ENCODE measurements around the gene CIAO2B. TPM values are rescaled to one million over a fixed set of nuclear protein-coding genes. Genes with fewer than 3 reads are reported as not detected.

The CIAO2B gene
- total RNA-seq, 1 experiment from 2014 or later, result 59.7 TPM

- ATAC-seq, result no peak
- H3K27ac Mint-ChIP-seq, result no peak overlapping the region
- no peaks in the 10 kb centered on the region; the same call in 1 of the 2 replicates for H3K27me3 Mint-ChIP-seq (ENCODE audit: low read depth)
- ChIA-PET POLR2A (no interaction called here), CTCF (interaction anchor here (0.6 to 11.5 kb wide), 18 partner anchors 8 to 799 kb away, joined by 3 to 175 read pairs (median 8); partner anchors contain the start of genes CDH16, CIAO2B, NAE1 and PDP2)
- no peaks in the 10 kb centered on the region for H3K9me3 Mint-ChIP-seq
- no peak for DNase-seq (ENCODE audit: low spot score)
- TF ChIP-seq HMGXB4 (CRISPR knock-in tag; IDR thresholded peaks at IDR 0.05) (no peak), EMX1 (CRISPR knock-in tag; IDR thresholded peaks at IDR 0.05) (no peak), SMAD3 (CRISPR knock-in tag; IDR thresholded peaks at IDR 0.05; ENCODE audit: borderline replicate concordance) (no peak), TEAD1 (CRISPR knock-in tag; IDR thresholded peaks at IDR 0.05) (no peak), FOXK1 (CRISPR knock-in tag; IDR thresholded peaks at IDR 0.05) (no peak)
- TF ChIP-seq, protein P1, sequence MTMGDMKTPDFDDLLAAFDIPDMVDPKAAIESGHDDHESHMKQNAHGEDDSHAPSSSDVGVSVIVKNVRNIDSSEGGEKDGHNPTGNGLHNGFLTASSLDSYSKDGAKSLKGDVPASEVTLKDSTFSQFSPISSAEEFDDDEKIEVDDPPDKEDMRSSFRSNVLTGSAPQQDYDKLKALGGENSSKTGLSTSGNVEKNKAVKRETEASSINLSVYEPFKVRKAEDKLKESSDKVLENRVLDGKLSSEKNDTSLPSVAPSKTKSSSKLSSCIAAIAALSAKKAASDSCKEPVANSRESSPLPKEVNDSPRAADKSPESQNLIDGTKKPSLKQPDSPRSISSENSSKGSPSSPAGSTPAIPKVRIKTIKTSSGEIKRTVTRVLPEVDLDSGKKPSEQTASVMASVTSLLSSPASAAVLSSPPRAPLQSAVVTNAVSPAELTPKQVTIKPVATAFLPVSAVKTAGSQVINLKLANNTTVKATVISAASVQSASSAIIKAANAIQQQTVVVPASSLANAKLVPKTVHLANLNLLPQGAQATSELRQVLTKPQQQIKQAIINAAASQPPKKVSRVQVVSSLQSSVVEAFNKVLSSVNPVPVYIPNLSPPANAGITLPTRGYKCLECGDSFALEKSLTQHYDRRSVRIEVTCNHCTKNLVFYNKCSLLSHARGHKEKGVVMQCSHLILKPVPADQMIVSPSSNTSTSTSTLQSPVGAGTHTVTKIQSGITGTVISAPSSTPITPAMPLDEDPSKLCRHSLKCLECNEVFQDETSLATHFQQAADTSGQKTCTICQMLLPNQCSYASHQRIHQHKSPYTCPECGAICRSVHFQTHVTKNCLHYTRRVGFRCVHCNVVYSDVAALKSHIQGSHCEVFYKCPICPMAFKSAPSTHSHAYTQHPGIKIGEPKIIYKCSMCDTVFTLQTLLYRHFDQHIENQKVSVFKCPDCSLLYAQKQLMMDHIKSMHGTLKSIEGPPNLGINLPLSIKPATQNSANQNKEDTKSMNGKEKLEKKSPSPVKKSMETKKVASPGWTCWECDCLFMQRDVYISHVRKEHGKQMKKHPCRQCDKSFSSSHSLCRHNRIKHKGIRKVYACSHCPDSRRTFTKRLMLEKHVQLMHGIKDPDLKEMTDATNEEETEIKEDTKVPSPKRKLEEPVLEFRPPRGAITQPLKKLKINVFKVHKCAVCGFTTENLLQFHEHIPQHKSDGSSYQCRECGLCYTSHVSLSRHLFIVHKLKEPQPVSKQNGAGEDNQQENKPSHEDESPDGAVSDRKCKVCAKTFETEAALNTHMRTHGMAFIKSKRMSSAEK (CRISPR knock-in tag; IDR thresholded peaks at IDR 0.05; ENCODE audit: borderline replicate concordance), result no peak
- H3K4me3 Mint-ChIP-seq, result no peak overlapping the region
- H3K36me3 Mint-ChIP-seq, result no peaks in the 10 kb centered on the region
- peaks cover 8% of the 10 kb centered on the region for H3K4me1 Mint-ChIP-seq
Measured at GRCh38 chr16:66895999-66896398, 38.2 kb downstream of the CIAO2B start.

- H3K4me1 Mint-ChIP-seq, result peaks cover 8% of the 10 kb centered on the region
- no peaks in the 10 kb centered on the region for H3K9me3 Mint-ChIP-seq
- H3K4me3 Mint-ChIP-seq, result no peak overlapping the region
- no peak for DNase-seq (ENCODE audit: low spot score)
- no peak for ATAC-seq
- no peaks in the 10 kb centered on the region; the same call in 1 of the 2 replicates for H3K27me3 Mint-ChIP-seq (ENCODE audit: low read depth)
- ChIA-PET CTCF (interaction anchor here (0.6 to 11.5 kb wide), 24 partner anchors 8 to 799 kb away, joined by 3 to 175 read pairs (median 6); partner anchors contain the start of genes CDH16, CES3, CIAO2B and NAE1), POLR2A (interaction anchor here (0.5 to 0.9 kb wide), 2 partner anchors 15 to 364 kb away, joined by 3 read pairs; partner anchors contain the start of gene PDP2)
- H3K27ac Mint-ChIP-seq, result no peak overlapping the region
- no peak for TF ChIP-seq HMGA2 (CRISPR knock-in tag; IDR thresholded peaks at IDR 0.05)
- no peak for TF ChIP-seq RELA (CRISPR knock-in tag; IDR thresholded peaks at IDR 0.05; ENCODE audit: borderline replicate concordance)
- TF ChIP-seq NFE2L1 (CRISPR knock-in tag; IDR thresholded peaks at IDR 0.05), result no peak
- TF ChIP-seq, protein P2, sequence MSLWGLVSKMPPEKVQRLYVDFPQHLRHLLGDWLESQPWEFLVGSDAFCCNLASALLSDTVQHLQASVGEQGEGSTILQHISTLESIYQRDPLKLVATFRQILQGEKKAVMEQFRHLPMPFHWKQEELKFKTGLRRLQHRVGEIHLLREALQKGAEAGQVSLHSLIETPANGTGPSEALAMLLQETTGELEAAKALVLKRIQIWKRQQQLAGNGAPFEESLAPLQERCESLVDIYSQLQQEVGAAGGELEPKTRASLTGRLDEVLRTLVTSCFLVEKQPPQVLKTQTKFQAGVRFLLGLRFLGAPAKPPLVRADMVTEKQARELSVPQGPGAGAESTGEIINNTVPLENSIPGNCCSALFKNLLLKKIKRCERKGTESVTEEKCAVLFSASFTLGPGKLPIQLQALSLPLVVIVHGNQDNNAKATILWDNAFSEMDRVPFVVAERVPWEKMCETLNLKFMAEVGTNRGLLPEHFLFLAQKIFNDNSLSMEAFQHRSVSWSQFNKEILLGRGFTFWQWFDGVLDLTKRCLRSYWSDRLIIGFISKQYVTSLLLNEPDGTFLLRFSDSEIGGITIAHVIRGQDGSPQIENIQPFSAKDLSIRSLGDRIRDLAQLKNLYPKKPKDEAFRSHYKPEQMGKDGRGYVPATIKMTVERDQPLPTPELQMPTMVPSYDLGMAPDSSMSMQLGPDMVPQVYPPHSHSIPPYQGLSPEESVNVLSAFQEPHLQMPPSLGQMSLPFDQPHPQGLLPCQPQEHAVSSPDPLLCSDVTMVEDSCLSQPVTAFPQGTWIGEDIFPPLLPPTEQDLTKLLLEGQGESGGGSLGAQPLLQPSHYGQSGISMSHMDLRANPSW (CRISPR knock-in tag; conservative IDR thresholded peaks at IDR 0.05; ENCODE audit: low read depth), result no peak
- TF ChIP-seq TEAD4 (CRISPR knock-in tag; IDR thresholded peaks at IDR 0.05), result no peak
- TF ChIP-seq, protein P3, sequence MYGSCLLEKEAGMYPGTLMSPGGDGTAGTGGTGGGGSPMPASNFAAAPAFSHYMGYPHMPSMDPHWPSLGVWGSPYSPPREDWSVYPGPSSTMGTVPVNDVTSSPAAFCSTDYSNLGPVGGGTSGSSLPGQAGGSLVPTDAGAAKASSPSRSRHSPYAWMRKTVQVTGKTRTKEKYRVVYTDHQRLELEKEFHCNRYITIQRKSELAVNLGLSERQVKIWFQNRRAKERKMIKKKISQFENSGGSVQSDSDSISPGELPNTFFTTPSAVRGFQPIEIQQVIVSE (CRISPR knock-in tag; IDR thresholded peaks at IDR 0.05; ENCODE audit: borderline replicate concordance), result no peak
- TF ChIP-seq FOXK1 (CRISPR knock-in tag; IDR thresholded peaks at IDR 0.05), result no peak
- TF ChIP-seq, protein P4, sequence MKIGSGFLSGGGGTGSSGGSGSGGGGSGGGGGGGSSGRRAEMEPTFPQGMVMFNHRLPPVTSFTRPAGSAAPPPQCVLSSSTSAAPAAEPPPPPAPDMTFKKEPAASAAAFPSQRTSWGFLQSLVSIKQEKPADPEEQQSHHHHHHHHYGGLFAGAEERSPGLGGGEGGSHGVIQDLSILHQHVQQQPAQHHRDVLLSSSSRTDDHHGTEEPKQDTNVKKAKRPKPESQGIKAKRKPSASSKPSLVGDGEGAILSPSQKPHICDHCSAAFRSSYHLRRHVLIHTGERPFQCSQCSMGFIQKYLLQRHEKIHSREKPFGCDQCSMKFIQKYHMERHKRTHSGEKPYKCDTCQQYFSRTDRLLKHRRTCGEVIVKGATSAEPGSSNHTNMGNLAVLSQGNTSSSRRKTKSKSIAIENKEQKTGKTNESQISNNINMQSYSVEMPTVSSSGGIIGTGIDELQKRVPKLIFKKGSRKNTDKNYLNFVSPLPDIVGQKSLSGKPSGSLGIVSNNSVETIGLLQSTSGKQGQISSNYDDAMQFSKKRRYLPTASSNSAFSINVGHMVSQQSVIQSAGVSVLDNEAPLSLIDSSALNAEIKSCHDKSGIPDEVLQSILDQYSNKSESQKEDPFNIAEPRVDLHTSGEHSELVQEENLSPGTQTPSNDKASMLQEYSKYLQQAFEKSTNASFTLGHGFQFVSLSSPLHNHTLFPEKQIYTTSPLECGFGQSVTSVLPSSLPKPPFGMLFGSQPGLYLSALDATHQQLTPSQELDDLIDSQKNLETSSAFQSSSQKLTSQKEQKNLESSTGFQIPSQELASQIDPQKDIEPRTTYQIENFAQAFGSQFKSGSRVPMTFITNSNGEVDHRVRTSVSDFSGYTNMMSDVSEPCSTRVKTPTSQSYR (CRISPR knock-in tag; IDR thresholded peaks at IDR 0.05), result no peak
- no peak for TF ChIP-seq FOXJ3 (CRISPR knock-in tag; IDR thresholded peaks at IDR 0.05; ENCODE audit: borderline replicate concordance)
- no peak for TF ChIP-seq KAT7 (CRISPR knock-in tag; IDR thresholded peaks at IDR 0.05; ENCODE audit: borderline replicate concordance)
- TF ChIP-seq SMAD3 (CRISPR knock-in tag; IDR thresholded peaks at IDR 0.05; ENCODE audit: borderline replicate concordance), result no peak
- H3K36me3 Mint-ChIP-seq, result no peaks in the 10 kb centered on the region
Measured at GRCh38 chr16:66895689-66895979, 38.6 kb downstream of the CIAO2B start.
